PC-3 (cell line): ENCODE data around the gene HYCC2. TPM values are rescaled to one million over a fixed set of nuclear protein-coding genes. Genes with fewer than 3 reads are reported as not detected.

Experiments used
- ATAC-seq: fragments of 200-7000 bp; cut with Tn5 transposase; 2 replicates; pipeline ENCODE4 v1.9.1; 2020; ENCODE audit warnings: mild to moderate bottlenecking, moderate library complexity
- BruUV-seq: library from RNA; stranded (reverse); fragments of 400-500 nt; replicated peaks from 2 replicates; lab custom pipeline; 2021; lab: Mats Ljungman, UMichigan
- CTCF ChIA-PET: fragments of 300-600 bp; sonication (Branson Sonifier 250); formaldehyde crosslinking; loops from one replicate; lab custom pipeline; 2022; ENCODE audit warnings: antibody characterized with exemption; lab: Charles Lee
- POLR2A ChIA-PET: fragments of 300-600 bp; sonication (Branson Sonifier 250); formaldehyde crosslinking; loops from one replicate; lab custom pipeline; 2022; ENCODE audit warnings: antibody characterized with exemption; ENCODE audit not compliant: unreplicated experiment; lab: Charles Lee
- DNase-seq: peaks from one replicate; pipeline ENCODE4 v3.0.0-alpha.2; 2015
- H2AFZ ChIP-seq: fragments of 300-600 bp; sonication (generic); 2 replicates; pipeline ENCODE4 v1.6.0; 2016; ENCODE audit warnings: antibody characterized with exemption, low read length
- H3F3A ChIP-seq: fragments of 300-600 bp; sonication (generic); one replicate; pipeline ENCODE4 v1.6.0; 2017; ENCODE audit warnings: antibody characterized with exemption, low read length, control low read depth, mild to moderate bottlenecking; ENCODE audit not compliant: unreplicated experiment
- H3K27ac ChIP-seq: fragments of 300-600 bp; sonication (generic); 2 replicates; pipeline ENCODE4 v1.5.1; 2016; ENCODE audit warnings: mild to moderate bottlenecking, low read length
- H3K27me3 ChIP-seq: fragments of 300-600 bp; sonication (generic); 2 replicates; pipeline ENCODE4 v1.6.1; 2016; ENCODE audit warnings: low read length, mixed read lengths
- H3K36me3 ChIP-seq: fragments of 300-600 bp; sonication (generic); 2 replicates; pipeline ENCODE4 v1.6.1; 2016; ENCODE audit warnings: low read depth, mixed run types, low read length, mixed read lengths
- H3K4me1 ChIP-seq: fragments of 300-600 bp; sonication (generic); 2 replicates; pipeline ENCODE4 v1.5.1; 2016; ENCODE audit warnings: low read length; ENCODE audit not compliant: insufficient read depth
- H3K4me2 ChIP-seq: fragments of 300-600 bp; sonication (generic); 2 replicates; pipeline ENCODE4 v1.6.0; 2016; ENCODE audit warnings: low read length
- H3K4me3 ChIP-seq: fragments of 300-600 bp; sonication (generic); 2 replicates; pipeline ENCODE4 v1.5.1; 2016; ENCODE audit warnings: mild to moderate bottlenecking, low read length, mixed read lengths
- H3K79me2 ChIP-seq: fragments of 300-600 bp; sonication (generic); 2 replicates; pipeline ENCODE4 v1.6.1; 2017; ENCODE audit warnings: low read length, mixed read lengths
- H3K9ac ChIP-seq: fragments of 300-600 bp; sonication (generic); 2 replicates; pipeline ENCODE4 v1.6.0; 2016; ENCODE audit warnings: mild to moderate bottlenecking, low read length
- H3K9me2 ChIP-seq: fragments of 300-600 bp; sonication (generic); replicated peaks from 2 replicates; pipeline ENCODE4 v1.6.1; 2016; ENCODE audit warnings: mixed run types, low read length, mixed read lengths
- H3K9me3 ChIP-seq: fragments of 300-600 bp; sonication (generic); 2 replicates; pipeline ENCODE4 v1.6.1; 2016; ENCODE audit warnings: low read length, mixed read lengths
- H4K20me1 ChIP-seq: fragments of 300-600 bp; sonication (generic); 2 replicates; pipeline ENCODE4 v1.6.1; 2016; ENCODE audit warnings: low read length, mixed read lengths
- CTCF ChIP-seq: fragments of 300-600 bp; sonication (generic); conservative IDR thresholded peaks from 2 replicates; pipeline ENCODE4 v1.5.1; 2017; ENCODE audit warnings: antibody characterized with exemption, low read depth, mild to moderate bottlenecking, low read length
- EZH2 ChIP-seq: fragments of 300-600 bp; sonication (generic); IDR thresholded peaks from one replicate; pipeline ENCODE4 v1.6.1; 2017; ENCODE audit warnings: antibody characterized with exemption, mild to moderate bottlenecking, low read length; ENCODE audit not compliant: unreplicated experiment
- EZH2phosphoT487 ChIP-seq: fragments of 300-600 bp; sonication (generic); IDR thresholded peaks from 2 replicates; pipeline ENCODE4 v1.6.1; 2018; ENCODE audit warnings: mild to moderate bottlenecking, antibody characterized with exemption, low read length, borderline replicate concordance
- intact Hi-C: fragments of 100-400 bp; cut with micrococcal nuclease; formaldehyde crosslinking; loops from 2 replicates; pipeline ENCODE4 v1.9.0; 2023
- total RNA-seq: library from RNA; depleted of rRNA; stranded (reverse); fragments of >200 nt; gene quantifications from 2 replicates; pipeline ENCODE4 v1.2.3, GENCODE V29; 2014

Gene HYCC2
- total RNA-seq, 1 experiment from 2014 or later: 3.6 TPM

- TF ChIP-seq EZH2phosphoT487: no peak
- no peak for TF ChIP-seq EZH2
- no peak for TF ChIP-seq CTCF
- ATAC-seq: no peak
- no peak overlapping the region for H3K27ac ChIP-seq
- H2AFZ ChIP-seq: no peak overlapping the region
- ChIA-PET POLR2A (no interaction called here), CTCF (no interaction called here)
- no TSS peak for BruUV-seq
- H3K9me3 ChIP-seq: no peaks in the 10 kb centered on the region
- no peaks in the 10 kb centered on the region for H3F3A ChIP-seq
- H3K4me1 ChIP-seq: no peaks in the 10 kb centered on the region
- DNase-seq: no peak
- intact Hi-C loops: no loop called here
- peaks cover 76% of the 10 kb centered on the region for H3K79me2 ChIP-seq
- no peak overlapping the region for H3K4me2 ChIP-seq
- H4K20me1 ChIP-seq: no peaks in the 10 kb centered on the region
- no peaks in the 10 kb centered on the region for H3K9me2 ChIP-seq
- H3K9ac ChIP-seq: no peak overlapping the region
- no peaks in the 10 kb centered on the region for H3K36me3 ChIP-seq
- no peak overlapping the region for H3K4me3 ChIP-seq
- H3K27me3 ChIP-seq: no peaks in the 10 kb centered on the region
Measured at GRCh38 chr2:201059961-201060755, 11.3 kb downstream of the HYCC2 start.

- H3K36me3 ChIP-seq: no peaks in the 10 kb centered on the region
- intact Hi-C loops: no loop called here
- H3K9me2 ChIP-seq: no peaks in the 10 kb centered on the region
- H3K4me2 ChIP-seq: no peak overlapping the region
- CTCF ChIA-PET: no interaction called here
- no peaks in the 10 kb centered on the region for H3F3A ChIP-seq
- no peak overlapping the region for H2AFZ ChIP-seq
- H3K9me3 ChIP-seq: no peaks in the 10 kb centered on the region
- ATAC-seq: no peak
- H3K9ac ChIP-seq: no peak overlapping the region
- no peaks in the 10 kb centered on the region for H3K4me1 ChIP-seq
- no peaks in the 10 kb centered on the region for H3K27me3 ChIP-seq
- H3K27ac ChIP-seq: no peak overlapping the region
- no peak for DNase-seq
- H3K79me2 ChIP-seq: peaks cover 82% of the 10 kb centered on the region
- TF ChIP-seq CTCF: no peak
- no peak for TF ChIP-seq EZH2
- no peak for TF ChIP-seq EZH2phosphoT487
- no peak overlapping the region for H3K4me3 ChIP-seq
- POLR2A ChIA-PET: no interaction called here
- BruUV-seq: no TSS peak
- no peaks in the 10 kb centered on the region for H4K20me1 ChIP-seq
Measured at GRCh38 chr2:201058914-201059313, 12.6 kb downstream of the HYCC2 start.

GRCh38 chr2:201057715-201058248 lies 13.7 kb downstream of the HYCC2 start:
- H3K4me2 ChIP-seq: no peak overlapping the region

More at GRCh38 chr2:201057715-201058248, 13.7 kb downstream of the HYCC2 start:
- H3K79me2 ChIP-seq: peaks cover 74% of the 10 kb centered on the region
- no peak overlapping the region for H2AFZ ChIP-seq
- DNase-seq (no peak), ATAC-seq (no peak)
- TF ChIP-seq EZH2phosphoT487: no peak
- TF ChIP-seq CTCF: no peak
- no peak for TF ChIP-seq EZH2
- ChIA-PET CTCF (no interaction called here), POLR2A (no interaction called here)
- no peak overlapping the region for H3K4me3 ChIP-seq
- H3K27ac ChIP-seq: no peak overlapping the region
- H3K27me3 ChIP-seq: no peaks in the 10 kb centered on the region
- no peaks in the 10 kb centered on the region for H4K20me1 ChIP-seq
- H3K9me3 ChIP-seq: no peaks in the 10 kb centered on the region
- intact Hi-C loops: no loop called here
- no TSS peak for BruUV-seq
- H3F3A ChIP-seq: no peaks in the 10 kb centered on the region
- no peaks in the 10 kb centered on the region for H3K9me2 ChIP-seq
- no peaks in the 10 kb centered on the region for H3K4me1 ChIP-seq
- H3K36me3 ChIP-seq: no peaks in the 10 kb centered on the region
- no peak overlapping the region for H3K9ac ChIP-seq
